ENCODE data around the gene KCND3.

The KCND3 gene

GRCh38 chr1:111843177-111843576 is 146.3 kb downstream of the KCND3 start:
- DNase-seq (ENCODE audit: low spot score), result no peak

- DNase-seq (ENCODE audit: low spot score), result no peak
These were observed 147.1 kb downstream of the KCND3 start for GRCh38 chr1:111842411-111842810.

- no peak for DNase-seq (ENCODE audit: low spot score)
These were observed 147.7 kb downstream of the KCND3 start for GRCh38 chr1:111841746-111842145.

- no peak for DNase-seq (ENCODE audit: low spot score)
These were observed 148.3 kb downstream of the KCND3 start for GRCh38 chr1:111841189-111841588.

GRCh38 chr1:111837393-111837792 is 152.1 kb downstream of the KCND3 start:
- DNase-seq (ENCODE audit: low spot score), result no peak

- no peak for DNase-seq (ENCODE audit: low spot score)
These were observed 153.4 kb downstream of the KCND3 start for GRCh38 chr1:111836111-111836510.

GRCh38 chr1:111835514-111835913 is 154.0 kb downstream of the KCND3 start:
- DNase-seq (ENCODE audit: low spot score), result no peak

- DNase-seq (ENCODE audit: low spot score), result no peak
These were observed 154.5 kb downstream of the KCND3 start for GRCh38 chr1:111834956-111835355.

- DNase-seq (ENCODE audit: low spot score), result peak; percentile 22
These were observed 156.1 kb downstream of the KCND3 start for GRCh38 chr1:111833334-111833733.

GRCh38 chr1:111832521-111833155 is 156.8 kb downstream of the KCND3 start:
- no peak for DNase-seq (ENCODE audit: low spot score)

GRCh38 chr1:111831153-111831552 is 158.3 kb downstream of the KCND3 start:
- DNase-seq (ENCODE audit: low spot score), result no peak

- no peak for DNase-seq (ENCODE audit: low spot score)
These were observed 161.5 kb downstream of the KCND3 start for GRCh38 chr1:111827946-111828345.

GRCh38 chr1:111826278-111826677 is 163.2 kb downstream of the KCND3 start:
- DNase-seq (ENCODE audit: low spot score), result no peak

- no peak for DNase-seq (ENCODE audit: low spot score)
These were observed 164.3 kb downstream of the KCND3 start for GRCh38 chr1:111825217-111825616.

GRCh38 chr1:111822138-111822537 is 167.3 kb downstream of the KCND3 start:
- no peak for DNase-seq (ENCODE audit: low spot score)

GRCh38 chr1:111821121-111821745 is 168.2 kb downstream of the KCND3 start:
- DNase-seq (ENCODE audit: low spot score), result no peak

GRCh38 chr1:111819566-111820263 is 169.8 kb downstream of the KCND3 start:
- DNase-seq (ENCODE audit: low spot score), result no peak

GRCh38 chr1:111818546-111818945 is 170.9 kb downstream of the KCND3 start:
- DNase-seq (ENCODE audit: low spot score), result no peak

GRCh38 chr1:111818081-111818480 is 171.4 kb downstream of the KCND3 start:
- DNase-seq (ENCODE audit: low spot score), result no peak

- no peak for DNase-seq (ENCODE audit: low spot score)
These were observed 174.8 kb downstream of the KCND3 start for GRCh38 chr1:111814642-111815041.

GRCh38 chr1:111814305-111814628 is 175.2 kb downstream of the KCND3 start:
- DNase-seq (ENCODE audit: low spot score), result no peak

- DNase-seq (ENCODE audit: low spot score), result no peak
These were observed 175.8 kb downstream of the KCND3 start for GRCh38 chr1:111813440-111814304.

- no peak for DNase-seq (ENCODE audit: low spot score)
These were observed 177.2 kb downstream of the KCND3 start for GRCh38 chr1:111812306-111812705.
